Lower leg skin (tissue), 3 donors: ENCODE results near the gene DYNC1LI2.

ENCODE experiments used
- POLR2A ChIP-seq, 2 donors: fragments of 450-650 bp; IDR thresholded peaks; one replicate each; pipeline ENCODE4 v1.6.1; 2016 to 2017; ENCODE audit warnings: antibody characterized with exemption in 2 of 2, mild to moderate bottlenecking in 1 of 2, moderate library complexity in 1 of 2
- TF ChIP-seq, protein P1 (sequence below), 3 donors: fragments of 450-650 bp; IDR thresholded peaks; one replicate each; pipeline ENCODE4 v1.5.1; 2016; ENCODE audit warnings: antibody characterized with exemption in 3 of 3, mild to moderate bottlenecking in 3 of 3, moderate library complexity in 2 of 3

DNA sequence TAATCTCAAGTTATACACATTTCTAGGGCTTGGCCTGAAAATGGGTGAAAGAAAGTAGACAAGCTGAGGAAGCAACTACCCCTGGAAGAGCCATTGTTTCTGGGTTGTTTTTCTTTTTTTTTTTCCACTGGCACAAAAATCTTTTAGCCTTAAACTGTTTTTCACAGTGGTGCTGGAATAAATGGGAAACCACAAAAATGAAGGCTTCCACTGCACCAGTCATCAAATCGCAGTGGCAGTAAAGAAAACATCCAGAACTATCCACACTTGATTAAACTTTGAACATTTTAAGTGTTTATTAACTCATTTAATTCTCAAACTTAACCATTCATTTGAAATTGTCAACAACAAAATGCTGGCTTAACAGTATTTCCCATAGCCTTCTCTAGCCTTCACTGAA lies 69.1 kb downstream of the DYNC1LI2 start:
- TF ChIP-seq, protein P1, sequence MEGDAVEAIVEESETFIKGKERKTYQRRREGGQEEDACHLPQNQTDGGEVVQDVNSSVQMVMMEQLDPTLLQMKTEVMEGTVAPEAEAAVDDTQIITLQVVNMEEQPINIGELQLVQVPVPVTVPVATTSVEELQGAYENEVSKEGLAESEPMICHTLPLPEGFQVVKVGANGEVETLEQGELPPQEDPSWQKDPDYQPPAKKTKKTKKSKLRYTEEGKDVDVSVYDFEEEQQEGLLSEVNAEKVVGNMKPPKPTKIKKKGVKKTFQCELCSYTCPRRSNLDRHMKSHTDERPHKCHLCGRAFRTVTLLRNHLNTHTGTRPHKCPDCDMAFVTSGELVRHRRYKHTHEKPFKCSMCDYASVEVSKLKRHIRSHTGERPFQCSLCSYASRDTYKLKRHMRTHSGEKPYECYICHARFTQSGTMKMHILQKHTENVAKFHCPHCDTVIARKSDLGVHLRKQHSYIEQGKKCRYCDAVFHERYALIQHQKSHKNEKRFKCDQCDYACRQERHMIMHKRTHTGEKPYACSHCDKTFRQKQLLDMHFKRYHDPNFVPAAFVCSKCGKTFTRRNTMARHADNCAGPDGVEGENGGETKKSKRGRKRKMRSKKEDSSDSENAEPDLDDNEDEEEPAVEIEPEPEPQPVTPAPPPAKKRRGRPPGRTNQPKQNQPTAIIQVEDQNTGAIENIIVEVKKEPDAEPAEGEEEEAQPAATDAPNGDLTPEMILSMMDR (IDR thresholded peaks at IDR 0.05): no peak
- TF ChIP-seq POLR2A (IDR thresholded peaks at IDR 0.05): no peak
